HG03039 (cell line): Measurements from ENCODE around the gene ALDH9A1.
"Not testable (repeated sequence)": the region's sequence is repeated elsewhere in the genome, so short reads cannot be mapped to it uniquely, and the experiment has no call there.

Experiments
- ATAC-seq: cut with Tn5 transposase; IDR thresholded peaks from one replicate; pipeline ENCODE4 v1.9.1; 2021; ENCODE audit warnings: mild to moderate bottlenecking, moderate library complexity; ENCODE audit not compliant: unreplicated experiment

Gene ALDH9A1

GRCh38 chr1:165688046-165688445, 10.3 kb downstream of the ALDH9A1 start:
- no peak for ATAC-seq

- ATAC-seq: no peak
Measured at GRCh38 chr1:165686971-165687433, 11.4 kb downstream of the ALDH9A1 start.

- no peak for ATAC-seq
Measured at GRCh38 chr1:165686121-165686970, 12.0 kb downstream of the ALDH9A1 start.

GRCh38 chr1:165683848-165684485, 14.4 kb downstream of the ALDH9A1 start:
- no peak for ATAC-seq

GRCh38 chr1:165680773-165681172, 17.6 kb downstream of the ALDH9A1 start:
- not testable (repeated sequence) for ATAC-seq

- no peak for ATAC-seq
Measured at GRCh38 chr1:165680303-165680702, 18.1 kb downstream of the ALDH9A1 start.

- no peak for ATAC-seq
Measured at GRCh38 chr1:165679282-165680036, 18.9 kb downstream of the ALDH9A1 start.

- ATAC-seq: no peak
Measured at GRCh38 chr1:165678509-165678908, 19.9 kb downstream of the ALDH9A1 start.

- ATAC-seq: no peak
Measured at GRCh38 chr1:165675794-165676193, 22.6 kb downstream of the ALDH9A1 start.

GRCh38 chr1:165674599-165674998, 23.8 kb downstream of the ALDH9A1 start:
- ATAC-seq: no peak

- no peak for ATAC-seq
Measured at GRCh38 chr1:165671526-165671925, 26.8 kb downstream of the ALDH9A1 start.

- no peak for ATAC-seq
Measured at GRCh38 chr1:165668184-165668583, 30.2 kb downstream of the ALDH9A1 start.

- ATAC-seq: no peak
Measured at GRCh38 chr1:165666152-165666825, 32.1 kb downstream of the ALDH9A1 start.

- ATAC-seq: no peak
Measured at GRCh38 chr1:165662186-165662585, 36.2 kb downstream of the ALDH9A1 start.

- ATAC-seq: no peak
Measured at GRCh38 chr1:165661703-165662102, 36.7 kb downstream of the ALDH9A1 start.

- no peak for ATAC-seq
Measured at GRCh38 chr1:165659581-165659895, 38.8 kb downstream of the ALDH9A1 start.

- not testable (repeated sequence) for ATAC-seq
Measured at GRCh38 chr1:165658766-165659580, 39.4 kb downstream of the ALDH9A1 start.

- ATAC-seq: no peak
Measured at GRCh38 chr1:165650981-165651625, 47.3 kb downstream of the ALDH9A1 start.

GRCh38 chr1:165648919-165649572, 49.3 kb downstream of the ALDH9A1 start:
- no peak for ATAC-seq
